H9 (cell line): Measurements from ENCODE around the gene SEMA3A. TPM values are rescaled to one million over a fixed set of nuclear protein-coding genes. Genes with fewer than 3 reads are reported as not detected.
A peak's percentile ranks its signal among the peaks of the same experiment; 100 is the strongest.

Experiments used
- DNase-seq: peaks from one replicate; pipeline ENCODE4 v3.0.0-alpha.2; 2017
- H2AFZ ChIP-seq: one replicate; pipeline ENCODE4 v1.6.1; 2013; ENCODE audit warnings: mild to moderate bottlenecking, low read length, control low read depth, moderate library complexity
- H2AK5ac ChIP-seq: 2 replicates; pipeline ENCODE4 v1.6.1; 2013; ENCODE audit warnings: low read length, control low read depth, mixed read lengths; ENCODE audit not compliant: insufficient read length
- H2BK120ac ChIP-seq: one replicate; pipeline ENCODE4 v1.6.1; 2013; ENCODE audit warnings: low read depth, mild to moderate bottlenecking, low read length, control low read depth, inconsistent platforms; ENCODE audit not compliant: poor library complexity, severe bottlenecking
- H2BK12ac ChIP-seq: 2 replicates; pipeline ENCODE4 v1.6.1; 2013; ENCODE audit warnings: low read length, control low read depth, mixed read lengths, low read depth; ENCODE audit not compliant: insufficient read length
- H2BK15ac ChIP-seq: 2 replicates; pipeline ENCODE4 v1.6.1; 2013; ENCODE audit warnings: low read depth, low read length, control low read depth
- H2BK20ac ChIP-seq: one replicate; pipeline ENCODE4 v1.6.1; 2013; ENCODE audit warnings: low read depth, mild to moderate bottlenecking, low read length, control low read depth, inconsistent platforms; ENCODE audit not compliant: poor library complexity, severe bottlenecking
- H2BK5ac ChIP-seq: 2 replicates; pipeline ENCODE4 v1.6.1; 2013; ENCODE audit warnings: low read length, control low read depth, mixed read lengths; ENCODE audit not compliant: insufficient read length
- H3K14ac ChIP-seq: 2 replicates; pipeline ENCODE4 v1.6.1; 2013; ENCODE audit warnings: low read length, control low read depth; ENCODE audit not compliant: insufficient read depth
- H3K18ac ChIP-seq: 2 replicates; pipeline ENCODE4 v1.6.1; 2013; ENCODE audit warnings: low read depth, mild to moderate bottlenecking, mixed read lengths, low read length, control low read depth; ENCODE audit not compliant: insufficient read length
- H3K23ac ChIP-seq: 2 replicates; pipeline ENCODE4 v1.6.1; 2013; ENCODE audit warnings: low read length, control low read depth, mixed read lengths, low read depth; ENCODE audit not compliant: insufficient read length
- H3K23me2 ChIP-seq: 2 replicates; pipeline ENCODE4 v1.6.1; 2013; ENCODE audit warnings: low read depth, mild to moderate bottlenecking, mixed read lengths, low read length, control low read depth; ENCODE audit not compliant: insufficient read length, poor library complexity, severe bottlenecking
- H3K27ac ChIP-seq: 2 replicates; pipeline ENCODE4 v1.5.1; 2013; ENCODE audit warnings: low read length, control low read depth, mixed read lengths, low read depth; ENCODE audit not compliant: insufficient read length
- H3K27me3 ChIP-seq: 2 replicates; pipeline ENCODE4 v1.6.1; 2013; ENCODE audit warnings: low read length, control low read depth, inconsistent platforms; ENCODE audit not compliant: insufficient read depth
- H3K4ac ChIP-seq: 2 replicates; pipeline ENCODE4 v1.6.1; 2013; ENCODE audit warnings: low read depth, mild to moderate bottlenecking, control low read depth, inconsistent platforms, low read length, moderate library complexity
- H3K4me1 ChIP-seq: 2 replicates; pipeline ENCODE4 v1.6.1; 2013; ENCODE audit warnings: low read length, control low read depth, inconsistent platforms; ENCODE audit not compliant: insufficient read depth
- H3K4me2 ChIP-seq: 2 replicates; pipeline ENCODE4 v1.6.1; 2013; ENCODE audit warnings: low read length, control low read depth, mixed read lengths; ENCODE audit not compliant: insufficient read length, insufficient read depth
- H3K56ac ChIP-seq: 2 replicates; pipeline ENCODE4 v1.6.1; 2013; ENCODE audit warnings: low read depth, mild to moderate bottlenecking, mixed read lengths, low read length, control low read depth; ENCODE audit not compliant: insufficient read length
- H3K79me1 ChIP-seq: 2 replicates; pipeline ENCODE4 v1.6.1; 2013; ENCODE audit warnings: low read depth, mild to moderate bottlenecking, moderate library complexity, low read length, control low read depth, inconsistent platforms; ENCODE audit not compliant: insufficient read depth, poor library complexity, severe bottlenecking
- H3K79me2 ChIP-seq: 2 replicates; pipeline ENCODE4 v1.6.1; 2013; ENCODE audit warnings: low read length, control low read depth, inconsistent platforms; ENCODE audit not compliant: insufficient read depth
- H3K9ac ChIP-seq: 2 replicates; pipeline ENCODE4 v1.6.1; 2013; ENCODE audit warnings: low read length, control low read depth, mixed read lengths; ENCODE audit not compliant: insufficient read length; ENCODE audit errors: extremely low read depth
- H3K9me3 ChIP-seq: one replicate; pipeline ENCODE4 v1.6.1; 2013; ENCODE audit warnings: low read depth, low read length, inconsistent platforms; ENCODE audit not compliant: control insufficient read depth
- H3T11ph ChIP-seq: one replicate; pipeline ENCODE4 v1.6.1; 2013; ENCODE audit warnings: mild to moderate bottlenecking, low read length, control low read depth, inconsistent platforms
- H4K20me1 ChIP-seq: one replicate; pipeline ENCODE4 v1.6.1; 2013; ENCODE audit not compliant: control insufficient read depth, insufficient read length, insufficient read depth
- H4K5ac ChIP-seq: 2 replicates; pipeline ENCODE4 v1.6.1; 2013; ENCODE audit warnings: low read depth, mild to moderate bottlenecking, mixed read lengths, low read length, control low read depth; ENCODE audit not compliant: insufficient read length
- H4K8ac ChIP-seq: replicated peaks from 2 replicates; pipeline ENCODE4 v1.6.1; 2013; ENCODE audit warnings: low read length, control low read depth, mixed read lengths, low read depth; ENCODE audit not compliant: insufficient read length
- H4K91ac ChIP-seq: 2 replicates; pipeline ENCODE4 v1.6.1; 2013; ENCODE audit warnings: low read depth, mild to moderate bottlenecking, moderate library complexity, mixed read lengths, low read length, control low read depth; ENCODE audit not compliant: insufficient read length
- H3K27ac Mint-ChIP-seq, 3 experiments: 2 replicates in 2 of 3; 3 replicates in 1 of 3; pipeline ENCODE4 v1.8.0; 2020 to 2021; ENCODE audit warnings: mixed read lengths in 3 of 3, mild to moderate bottlenecking in 1 of 3, moderate library complexity in 1 of 3
- H3K27me3 Mint-ChIP-seq: 2 replicates; pipeline ENCODE4 v1.8.0; 2021; ENCODE audit warnings: low read depth, mild to moderate bottlenecking, moderate library complexity, mixed read lengths
- H3K36me3 Mint-ChIP-seq, 3 experiments: 2 replicates in 2 of 3; 3 replicates in 1 of 3; pipeline ENCODE4 v1.8.0; 2020 to 2021; ENCODE audit warnings: low read depth in 3 of 3, mixed read lengths in 3 of 3; ENCODE audit not compliant: insufficient read depth in 1 of 3
- H3K4me1 Mint-ChIP-seq, 2 experiments: 2 replicates each; pipeline ENCODE4 v1.8.0; 2020; ENCODE audit warnings: mixed read lengths in 2 of 2
- H3K4me3 Mint-ChIP-seq, 2 experiments: 2 replicates in 1 of 2; 3 replicates in 1 of 2; pipeline ENCODE4 v1.8.0; 2020 to 2021; ENCODE audit warnings: mild to moderate bottlenecking in 2 of 2, mixed read lengths in 2 of 2, moderate library complexity in 1 of 2
- H3K9me3 Mint-ChIP-seq, 2 experiments: 2 replicates in 1 of 2; 3 replicates in 1 of 2; pipeline ENCODE4 v1.8.0; 2020; ENCODE audit warnings: mild to moderate bottlenecking in 2 of 2, mixed read lengths in 2 of 2, moderate library complexity in 1 of 2
- total RNA-seq: library from RNA; stranded (reverse); gene quantifications from 2 replicates; pipeline ENCODE4 v1.2.1, GENCODE V29; 2021
- TF ChIP-seq, protein P1 (sequence below): fragments of 200-600 bp; sonication (generic); conservative IDR thresholded peaks from 3 replicates; pipeline ENCODE4 v1.8.0; 2021; ENCODE audit warnings: antibody characterized with exemption, mild to moderate bottlenecking

Gene SEMA3A
- total RNA-seq, 1 experiment from 2014 or later: 60.0 TPM

DNA sequence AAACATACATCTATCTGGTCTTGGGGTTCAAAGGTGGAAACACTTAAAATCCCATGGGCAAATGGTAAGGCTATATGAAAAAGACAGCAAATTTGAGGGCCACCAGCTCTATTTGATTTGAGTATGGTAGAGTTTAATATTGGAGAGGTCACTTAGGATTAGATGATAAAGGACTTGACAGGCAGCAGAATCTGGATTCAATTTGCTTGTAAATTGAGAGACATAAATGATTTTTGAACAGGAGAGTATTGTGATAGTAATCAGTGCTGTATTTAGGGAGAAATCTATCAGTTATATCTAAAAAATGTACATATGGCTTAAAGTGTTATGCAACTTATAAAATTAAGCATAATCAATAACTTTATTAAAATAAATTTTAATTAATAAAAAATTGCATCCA, 155.2 kb downstream of the SEMA3A start:
- Histone ChIP-seq H2AK5ac (no peak overlapping the region), H3K4me2 (no peak overlapping the region), H2BK12ac (no peak overlapping the region), H2BK20ac (no peak overlapping the region), H3K56ac (no peak overlapping the region), H2BK5ac (no peak overlapping the region), H2BK120ac (no peak overlapping the region), H3K9ac (no peak overlapping the region), H3K9me3 (no peaks in the 10 kb centered on the region), H3K79me2 (no peaks in the 10 kb centered on the region), H2AFZ (no peak overlapping the region), H3K79me1 (no peaks in the 10 kb centered on the region), H4K5ac (no peak overlapping the region), H3K14ac (no peak overlapping the region), H3K23ac (no peak overlapping the region), H3K4ac (no peak overlapping the region), H3K27ac (no peak overlapping the region), H2BK15ac (no peak overlapping the region), H3K27me3 (no peaks in the 10 kb centered on the region), H4K8ac (no peak overlapping the region), H3T11ph (no peak overlapping the region), H3K4me1 (no peaks in the 10 kb centered on the region), H3K23me2 (no peaks in the 10 kb centered on the region), H4K20me1 (no peaks in the 10 kb centered on the region), H4K91ac (no peak overlapping the region), H3K18ac (no peak overlapping the region)
- Mint-ChIP-seq H3K4me1 (peaks cover 7 to 21% of the 10 kb centered on the region in 2 experiments), H3K36me3 (peaks cover 0 to 10% (median 0%) of the 10 kb centered on the region in 3 experiments; a peak in 3 of 7 replicates), H3K9me3 (no peaks in the 10 kb centered on the region), H3K27ac (peak overlapping the region in 1 of 3 experiments; percentile 74; a peak in 1 of 7 replicates), H3K27me3 (no peaks in the 10 kb centered on the region), H3K4me3 (no peak overlapping the region)
- DNase-seq: no peak
- TF ChIP-seq, protein P1, sequence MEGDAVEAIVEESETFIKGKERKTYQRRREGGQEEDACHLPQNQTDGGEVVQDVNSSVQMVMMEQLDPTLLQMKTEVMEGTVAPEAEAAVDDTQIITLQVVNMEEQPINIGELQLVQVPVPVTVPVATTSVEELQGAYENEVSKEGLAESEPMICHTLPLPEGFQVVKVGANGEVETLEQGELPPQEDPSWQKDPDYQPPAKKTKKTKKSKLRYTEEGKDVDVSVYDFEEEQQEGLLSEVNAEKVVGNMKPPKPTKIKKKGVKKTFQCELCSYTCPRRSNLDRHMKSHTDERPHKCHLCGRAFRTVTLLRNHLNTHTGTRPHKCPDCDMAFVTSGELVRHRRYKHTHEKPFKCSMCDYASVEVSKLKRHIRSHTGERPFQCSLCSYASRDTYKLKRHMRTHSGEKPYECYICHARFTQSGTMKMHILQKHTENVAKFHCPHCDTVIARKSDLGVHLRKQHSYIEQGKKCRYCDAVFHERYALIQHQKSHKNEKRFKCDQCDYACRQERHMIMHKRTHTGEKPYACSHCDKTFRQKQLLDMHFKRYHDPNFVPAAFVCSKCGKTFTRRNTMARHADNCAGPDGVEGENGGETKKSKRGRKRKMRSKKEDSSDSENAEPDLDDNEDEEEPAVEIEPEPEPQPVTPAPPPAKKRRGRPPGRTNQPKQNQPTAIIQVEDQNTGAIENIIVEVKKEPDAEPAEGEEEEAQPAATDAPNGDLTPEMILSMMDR: no peak
